Endothelial cell of umbilical vein (primary cell): ENCODE results near the gene SATB2.

Experiments used
- CTCF ChIP-seq, 2 donors: IDR thresholded peaks; 1 replicate in 1 of 2; 2 replicates in 1 of 2; pipeline ENCODE4 v1.5.1; 2011; ENCODE audit warnings: low read length in 2 of 2, mild to moderate bottlenecking in 2 of 2, moderate library complexity in 2 of 2, control low read depth in 1 of 2, inconsistent platforms in 1 of 2, low read depth in 1 of 2; ENCODE audit not compliant: insufficient read depth in 1 of 2; ENCODE audit errors: extremely low read depth in 1 of 2
- GATA2 ChIP-seq: IDR thresholded peaks from 2 replicates; pipeline ENCODE4 v1.7.0; 2011; ENCODE audit warnings: low read depth, mild to moderate bottlenecking, moderate library complexity, mixed read lengths, low read length; ENCODE audit not compliant: insufficient read length, insufficient read depth

GRCh38 chr2:199458806-199459285 is 1.1 kb upstream of the SATB2 start:
- no peak for TF ChIP-seq CTCF (IDR thresholded peaks at IDR 0.05; ENCODE audit: extremely low read depth in 1 of 2, insufficient read depth in 1 of 2, low read depth in 1 of 2, low read length in 2 of 2)
- TF ChIP-seq GATA2: no peak
